GM19324 (cell line): ENCODE measurements around the gene RAB6D.
"Not testable (repeated sequence)": the region's sequence is repeated elsewhere in the genome, so short reads cannot be mapped to it uniquely, and the experiment has no call there.

Experiments
- ATAC-seq: cut with Tn5 transposase; IDR thresholded peaks from one replicate; pipeline ENCODE4 v1.9.1; 2021; ENCODE audit warnings: mild to moderate bottlenecking, moderate library complexity; ENCODE audit not compliant: unreplicated experiment, low FRiP score

RAB6D gene

DNA sequence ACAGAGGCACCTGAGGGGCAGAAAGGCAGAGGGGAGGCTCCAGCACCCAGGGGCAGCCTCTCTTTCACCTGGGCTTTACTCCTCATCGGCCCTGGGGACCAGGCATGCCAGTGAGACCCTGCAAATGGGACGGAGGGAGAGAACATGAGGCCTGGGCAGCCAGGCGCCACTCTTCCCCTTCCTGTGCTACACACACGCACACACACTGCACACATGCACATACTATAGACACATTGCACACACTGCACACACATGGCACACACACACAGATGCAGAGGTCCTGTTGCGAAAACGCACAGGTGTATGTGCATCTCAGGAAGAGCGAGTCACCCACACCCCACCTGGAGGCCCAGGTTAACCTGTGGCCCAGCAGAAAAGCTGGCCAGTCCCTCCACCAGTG is 3.4 kb upstream of the RAB6D start:
- no peak for ATAC-seq

DNA sequence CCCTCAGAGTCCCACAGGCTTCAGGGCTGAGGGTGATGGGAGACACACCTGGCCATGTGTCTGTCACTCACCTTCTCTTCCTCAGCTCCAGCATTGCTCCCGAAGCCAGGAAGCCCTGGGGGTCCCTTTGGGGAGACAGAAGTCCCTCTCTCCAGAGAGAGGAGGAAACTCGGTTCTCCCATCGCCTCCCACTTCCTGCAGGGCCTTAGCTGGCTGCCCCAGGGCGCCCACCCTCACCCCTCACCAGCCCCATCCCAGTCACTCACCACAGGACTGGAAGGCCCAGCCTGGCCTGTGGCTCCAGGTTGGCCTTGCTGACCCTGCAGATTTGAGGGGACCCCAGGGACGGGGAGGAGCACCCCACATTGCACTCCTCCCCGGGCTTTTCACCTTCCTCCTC is 2.7 kb upstream of the RAB6D start:
- ATAC-seq: no peak

- no peak for ATAC-seq
Observed at GRCh38 chr2:131365452-131365851, 1.5 kb upstream of the RAB6D start.

DNA sequence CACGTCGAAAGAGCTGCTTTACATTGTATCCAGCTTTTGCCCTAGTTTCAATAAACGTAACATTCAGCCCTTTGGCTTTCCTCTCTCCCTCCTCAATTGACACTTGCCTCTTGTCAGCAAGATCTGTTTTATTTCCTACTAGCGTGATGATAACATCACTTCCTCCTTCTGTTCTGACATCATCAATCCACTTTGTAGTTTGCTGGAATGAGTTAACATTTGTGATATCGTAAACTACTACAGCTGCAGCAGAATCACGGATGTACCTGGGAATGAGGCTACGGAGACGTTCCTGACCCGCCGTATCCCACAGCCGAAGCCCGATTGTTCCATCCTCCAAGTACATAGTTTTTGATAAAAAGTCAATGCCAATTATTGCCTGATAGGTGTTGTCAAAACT is 755 bp downstream of the RAB6D start:
- ATAC-seq: not testable (repeated sequence)

- not testable (repeated sequence) for ATAC-seq
Observed at GRCh38 chr2:131361773-131362172, 2.2 kb downstream of the RAB6D start.

DNA sequence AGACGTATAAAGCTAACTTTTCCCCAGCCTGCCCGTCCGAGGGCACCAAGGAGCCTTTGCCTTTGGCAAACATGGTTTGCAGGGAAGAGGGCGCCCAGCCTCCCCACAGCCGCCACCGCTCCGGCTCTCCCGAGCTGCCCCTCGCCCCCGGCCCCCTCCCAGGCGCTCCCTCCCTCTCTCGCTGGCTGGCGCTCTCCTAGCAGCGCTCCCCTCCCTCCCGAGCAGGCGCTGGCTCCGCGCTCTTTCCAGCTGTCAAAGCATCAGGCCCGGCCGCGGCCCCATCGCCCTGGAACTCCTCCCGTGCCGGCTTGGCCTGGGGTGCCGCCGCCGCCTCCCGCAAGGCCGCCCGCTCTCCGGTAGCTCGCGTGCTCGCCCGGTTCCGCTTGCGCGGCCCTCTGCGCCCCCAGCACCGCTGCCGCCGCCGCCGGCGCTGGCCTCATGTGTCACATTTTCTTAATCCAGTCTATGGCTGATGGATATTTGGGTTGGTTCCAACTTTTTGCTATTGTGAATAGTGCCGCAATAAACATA is 10.7 kb downstream of the RAB6D start:
- ATAC-seq: not testable (repeated sequence)

DNA sequence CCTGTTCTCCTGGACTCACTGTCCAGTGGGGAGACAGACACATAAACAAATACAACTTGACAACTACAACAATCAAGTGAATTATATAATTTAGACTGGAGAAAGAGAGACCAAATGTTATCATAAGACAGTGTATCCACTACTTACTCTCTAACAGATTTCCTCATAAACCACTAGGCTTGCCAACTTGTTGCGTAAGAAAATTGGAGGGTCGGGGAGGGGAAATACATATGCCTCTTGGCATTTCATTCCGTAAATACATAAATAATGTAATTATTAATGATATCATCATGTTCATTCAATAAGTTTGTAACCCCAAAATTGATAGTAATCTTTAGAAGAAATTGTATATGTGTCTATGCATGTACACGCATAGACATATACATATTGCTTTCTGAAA is 14.9 kb downstream of the RAB6D start:
- ATAC-seq: no peak

GRCh38 chr2:131347035-131347434 is 16.9 kb downstream of the RAB6D start:
- ATAC-seq: not testable (repeated sequence)

GRCh38 chr2:131339307-131339706 is 24.7 kb downstream of the RAB6D start:
- ATAC-seq: not testable (repeated sequence)

DNA sequence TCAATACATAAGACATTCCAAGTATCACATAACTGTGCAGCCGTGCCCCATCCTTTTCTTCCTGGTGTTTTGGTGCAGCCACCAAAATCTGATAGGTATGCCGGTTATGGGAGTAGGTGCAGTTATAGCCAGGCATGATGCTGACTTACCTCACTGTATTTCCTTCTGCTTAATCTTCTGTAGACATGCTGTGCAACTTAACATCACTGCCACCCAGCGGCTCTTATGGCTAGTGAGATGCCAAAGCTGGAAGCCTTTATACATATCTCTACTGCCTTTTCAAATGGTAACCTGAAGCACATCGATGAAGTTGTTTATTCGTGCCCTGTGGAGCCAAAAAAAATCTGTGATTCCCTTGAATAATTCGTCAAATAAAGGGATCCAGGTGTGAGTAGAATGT is 28.6 kb downstream of the RAB6D start:
- not testable (repeated sequence) for ATAC-seq

- ATAC-seq: not testable (repeated sequence)
Observed at GRCh38 chr2:131332709-131333108, 31.3 kb downstream of the RAB6D start.

- ATAC-seq: not testable (repeated sequence)
Observed at GRCh38 chr2:131331000-131331399, 33.0 kb downstream of the RAB6D start.

DNA sequence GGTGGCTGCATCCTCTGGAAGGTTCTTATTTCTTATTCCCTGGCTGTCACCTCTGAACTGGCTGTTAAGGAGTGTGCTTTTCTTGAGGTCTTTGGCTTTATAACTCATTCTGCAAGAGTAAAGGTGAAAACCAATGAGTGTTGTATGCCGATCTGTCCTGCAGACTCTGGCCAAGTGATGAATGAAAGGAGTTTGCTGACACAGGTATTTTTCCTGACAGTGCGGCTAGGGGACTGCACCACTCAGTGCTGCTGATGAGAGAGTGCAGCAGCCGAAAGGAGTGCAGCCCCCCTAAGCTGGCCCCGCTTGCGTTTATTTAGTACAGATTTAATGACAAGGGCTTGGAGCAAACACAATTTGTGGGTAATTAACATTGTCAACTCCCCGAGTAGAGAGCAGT is 41.8 kb downstream of the RAB6D start:
- no peak for ATAC-seq

- ATAC-seq: not testable (repeated sequence)
Observed at GRCh38 chr2:131321344-131321743, 42.6 kb downstream of the RAB6D start.

DNA sequence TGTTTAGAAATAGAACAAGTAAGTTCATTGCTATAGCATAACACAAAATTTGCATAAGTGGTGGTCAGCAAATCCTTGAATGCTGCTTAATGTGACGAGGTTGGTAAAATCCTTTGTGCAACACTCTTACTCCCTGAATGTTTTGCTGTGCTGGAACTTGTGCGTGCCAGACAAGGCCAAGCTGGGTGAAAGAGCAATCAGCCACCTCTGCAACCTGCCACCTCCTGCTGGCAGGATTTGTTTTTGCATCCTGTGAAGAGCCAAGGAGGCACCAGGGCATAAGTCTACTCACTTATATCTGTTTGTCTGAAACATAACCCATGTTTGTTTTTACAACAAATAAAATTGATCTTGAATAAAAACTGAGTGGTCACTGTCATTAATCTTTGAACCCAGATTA is 53.0 kb downstream of the RAB6D start:
- ATAC-seq: not testable (repeated sequence)
